ENCODE data around the gene PAK4. TPM values are rescaled to one million over a fixed set of nuclear protein-coding genes. Genes with fewer than 3 reads are reported as not detected.
"Not testable (repeated sequence)": the region's sequence is repeated elsewhere in the genome, so short reads cannot be mapped to it uniquely, and the experiment has no call there.

Gene PAK4
- total RNA-seq, 1 donor from 2014 or later: 1.9 TPM

DNA sequence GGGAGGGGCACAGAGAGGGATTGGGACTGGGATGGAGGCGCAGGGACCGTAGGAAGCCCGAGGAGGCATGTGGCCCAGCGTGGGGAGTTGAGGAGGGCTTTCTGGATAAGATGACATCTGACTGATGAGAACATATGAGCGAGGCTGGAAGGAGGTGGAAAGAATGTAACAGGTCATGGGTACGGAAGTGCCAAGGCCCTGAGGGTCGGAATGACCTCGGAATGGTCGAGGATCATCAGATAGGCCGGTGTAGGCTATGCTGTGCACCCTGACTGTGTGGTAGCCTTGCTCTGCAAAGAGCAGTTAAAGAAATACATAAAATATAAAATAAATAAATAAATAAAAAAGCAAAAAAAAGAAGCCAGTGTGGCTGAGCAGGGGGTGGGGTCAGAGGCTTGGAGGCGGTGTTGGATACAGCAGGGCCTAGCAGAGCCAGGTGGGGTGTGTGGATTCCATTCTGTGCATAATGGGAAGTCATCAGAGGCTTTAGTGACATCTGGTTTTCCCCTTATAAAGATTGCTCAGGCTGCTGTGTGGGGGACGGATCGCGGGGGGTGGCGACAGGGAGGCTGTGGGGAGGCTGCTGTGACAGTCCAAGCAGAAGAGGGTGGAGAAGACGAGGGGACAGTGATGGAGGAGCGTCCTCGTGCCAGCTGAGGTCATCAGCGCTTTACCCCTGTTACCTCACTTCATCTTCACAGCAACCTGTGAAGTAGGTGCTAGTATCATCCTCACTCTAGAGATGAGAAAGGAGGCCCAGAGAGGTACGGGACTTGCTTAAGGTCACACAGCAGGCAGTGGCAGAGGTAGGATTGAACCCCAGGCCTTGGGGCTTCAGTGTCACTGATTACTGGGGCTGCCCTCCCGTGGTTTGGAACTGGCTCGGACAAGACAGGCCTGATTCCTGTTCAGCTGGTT, 5.0 kb downstream of the PAK4 start:
- no peak for DNase-seq

DNA sequence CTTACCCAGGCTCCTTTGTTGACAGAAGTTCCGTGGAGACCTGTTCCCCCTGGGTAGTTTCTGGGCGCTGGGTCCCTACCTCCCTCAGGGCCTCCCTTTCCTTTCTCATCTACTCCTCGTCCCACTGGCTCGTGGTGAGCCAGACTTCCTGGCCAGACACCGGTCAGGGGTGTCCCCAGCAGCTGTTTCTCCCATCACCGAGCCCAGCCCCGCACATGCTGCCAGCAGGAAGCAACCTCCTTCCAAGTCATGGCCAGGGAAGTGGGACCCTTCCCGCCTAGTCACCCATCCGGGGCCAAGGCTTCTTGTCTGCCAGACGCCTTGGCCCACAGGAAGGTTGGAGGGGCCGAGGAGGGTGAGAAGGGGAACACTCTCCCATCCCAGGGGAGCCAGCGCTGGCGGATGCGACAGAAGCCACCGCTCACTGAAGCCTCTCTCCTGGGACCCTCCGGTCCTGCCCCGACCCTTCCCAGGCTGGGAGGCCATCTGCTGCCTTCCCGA, 5.7 kb downstream of the PAK4 start:
- no peak for DNase-seq

DNA sequence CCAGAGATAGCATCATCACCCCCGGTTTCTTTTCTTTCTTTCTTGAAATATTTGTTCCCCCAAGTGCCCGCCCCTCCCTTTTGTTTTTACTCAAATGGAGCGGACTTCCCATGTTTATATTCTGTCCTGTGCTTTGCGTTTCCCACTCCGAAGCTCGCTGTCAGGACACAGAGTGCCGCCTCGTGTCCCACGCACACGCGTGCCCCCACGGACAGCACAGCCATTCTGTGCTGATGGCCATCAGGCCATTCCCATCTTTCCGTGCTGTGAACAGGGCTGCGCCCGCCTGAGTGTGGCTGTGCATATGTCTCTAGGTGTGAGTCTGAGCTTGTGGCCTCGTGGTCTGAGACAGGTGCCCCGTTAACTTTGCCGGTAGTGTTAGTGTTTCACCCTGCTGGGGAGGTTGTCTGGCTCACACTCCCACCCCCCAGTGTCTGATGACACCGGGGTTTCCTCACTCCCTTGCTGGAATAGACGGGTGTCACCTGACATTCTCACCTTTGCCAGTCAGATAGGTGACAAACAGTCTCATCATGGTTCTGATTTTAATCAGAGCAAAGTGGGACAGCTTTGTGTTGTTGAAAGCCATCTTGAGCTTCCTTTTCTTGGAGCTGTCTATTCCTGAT, 6.9 kb downstream of the PAK4 start:
- no peak for DNase-seq

DNA sequence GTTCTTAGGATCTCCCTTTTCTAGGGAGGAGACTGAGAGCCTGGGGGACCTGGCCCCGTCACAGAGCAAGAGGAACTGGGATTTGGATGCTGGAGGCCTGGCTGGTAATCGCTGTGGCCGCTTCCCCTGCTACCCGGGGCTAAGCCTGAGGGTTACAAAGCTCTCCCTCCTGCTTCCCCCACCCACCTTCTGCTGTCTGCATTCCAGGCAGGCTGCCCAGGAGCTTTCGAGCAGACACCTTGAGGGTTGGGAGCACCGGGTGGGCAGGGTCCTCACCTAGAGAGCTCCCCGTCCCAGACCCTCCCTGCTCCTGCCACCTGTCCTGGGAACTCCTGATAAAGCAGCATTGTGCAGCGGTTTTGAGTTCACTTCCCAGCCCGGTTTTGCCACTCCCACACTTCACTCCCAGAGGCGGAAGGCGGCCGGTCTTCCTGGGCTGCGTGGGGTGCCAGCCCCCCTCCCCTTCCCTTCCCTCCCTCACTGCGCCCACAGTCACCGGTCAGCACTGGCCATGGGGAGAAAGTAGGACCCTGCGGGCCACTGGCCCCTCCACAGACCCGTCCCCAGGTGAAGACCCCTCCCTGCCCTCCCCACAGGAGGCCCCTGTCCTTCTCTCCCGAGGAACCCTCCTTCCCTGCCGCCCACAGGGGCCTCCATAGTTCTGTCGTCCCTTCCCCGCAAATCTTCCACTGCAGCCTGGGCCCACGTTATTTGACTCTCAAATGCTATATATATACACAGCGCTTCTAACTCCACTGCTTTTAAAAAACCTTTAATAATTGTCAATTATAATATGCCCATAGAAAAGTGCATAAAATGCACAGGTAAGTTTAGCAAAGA, 8.1 kb downstream of the PAK4 start:
- no peak for DNase-seq

DNA sequence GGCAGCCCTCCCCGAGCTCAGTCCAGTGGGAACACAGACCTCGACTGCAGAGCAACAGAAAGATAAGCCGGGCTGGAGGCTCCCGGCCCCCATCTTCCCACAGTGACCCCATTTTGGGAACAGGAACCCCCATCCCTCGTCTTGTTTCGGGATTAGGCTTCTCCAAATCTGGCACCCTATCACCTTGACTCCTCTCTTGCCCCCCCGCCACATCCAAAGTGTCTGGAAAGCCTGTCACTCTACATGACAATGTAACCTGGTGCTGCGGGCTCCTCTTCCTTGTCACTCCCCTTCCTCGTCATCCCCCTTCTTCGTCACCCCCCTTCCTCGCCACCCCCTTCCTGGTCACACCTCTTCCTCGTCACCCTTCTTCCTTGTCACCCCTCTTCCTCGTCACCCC, 10.1 kb downstream of the PAK4 start:
- no peak for DNase-seq

DNA sequence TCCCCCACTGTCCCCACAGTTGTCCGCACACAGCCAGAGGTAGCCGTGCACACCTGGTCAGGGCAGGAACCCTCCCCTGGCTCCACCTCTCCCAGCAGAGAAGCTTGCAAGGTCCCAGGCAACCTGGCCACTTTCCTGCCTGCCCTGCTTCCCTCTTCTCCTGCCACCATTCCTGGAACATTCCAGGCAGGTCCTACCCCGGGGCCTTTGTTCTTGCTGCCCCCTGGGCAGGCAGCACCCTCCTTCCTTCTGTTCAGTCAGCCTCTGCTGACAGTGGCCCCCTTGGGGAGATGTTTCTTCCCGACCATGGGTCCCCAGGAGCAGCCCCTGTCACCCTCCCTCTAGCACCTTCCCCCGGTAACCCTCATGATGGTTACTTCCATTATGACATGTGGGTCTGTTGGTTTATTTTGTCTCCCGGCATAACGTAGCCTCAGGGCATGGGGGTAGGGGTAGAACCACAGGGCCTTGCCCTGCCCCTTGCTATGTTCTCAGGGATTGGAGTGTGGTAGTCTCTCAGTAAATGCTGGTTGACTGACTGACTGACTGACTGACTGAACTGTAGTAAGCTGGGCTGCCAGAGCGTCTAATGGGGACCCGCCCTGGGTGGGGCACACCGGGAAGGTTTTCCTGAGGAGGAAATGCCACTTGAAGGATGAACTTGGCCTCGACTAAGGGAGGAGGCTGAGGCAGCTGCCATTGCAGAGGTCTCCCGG, 10.8 kb downstream of the PAK4 start:
- DNase-seq: no peak

DNA sequence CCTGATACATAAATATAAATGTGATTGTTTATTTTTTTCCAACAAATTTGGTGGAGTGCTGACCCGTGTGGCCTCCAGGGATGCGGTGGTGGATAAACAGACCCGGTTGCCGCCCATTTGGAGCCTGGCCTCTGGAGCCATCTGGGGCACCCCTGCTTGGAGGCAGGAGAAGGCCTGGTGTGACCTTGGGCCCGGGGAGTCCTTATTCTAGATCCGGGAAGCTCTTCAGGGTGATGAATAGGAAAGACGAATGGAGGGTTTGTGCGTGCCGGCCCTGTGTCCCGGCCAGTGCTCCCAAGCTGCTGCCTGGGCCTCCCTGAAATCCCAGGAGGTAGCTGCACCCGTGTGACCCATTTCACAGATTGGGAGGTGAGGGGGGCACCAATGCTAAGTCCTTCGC, 11.5 kb downstream of the PAK4 start:
- DNase-seq: no peak

DNA sequence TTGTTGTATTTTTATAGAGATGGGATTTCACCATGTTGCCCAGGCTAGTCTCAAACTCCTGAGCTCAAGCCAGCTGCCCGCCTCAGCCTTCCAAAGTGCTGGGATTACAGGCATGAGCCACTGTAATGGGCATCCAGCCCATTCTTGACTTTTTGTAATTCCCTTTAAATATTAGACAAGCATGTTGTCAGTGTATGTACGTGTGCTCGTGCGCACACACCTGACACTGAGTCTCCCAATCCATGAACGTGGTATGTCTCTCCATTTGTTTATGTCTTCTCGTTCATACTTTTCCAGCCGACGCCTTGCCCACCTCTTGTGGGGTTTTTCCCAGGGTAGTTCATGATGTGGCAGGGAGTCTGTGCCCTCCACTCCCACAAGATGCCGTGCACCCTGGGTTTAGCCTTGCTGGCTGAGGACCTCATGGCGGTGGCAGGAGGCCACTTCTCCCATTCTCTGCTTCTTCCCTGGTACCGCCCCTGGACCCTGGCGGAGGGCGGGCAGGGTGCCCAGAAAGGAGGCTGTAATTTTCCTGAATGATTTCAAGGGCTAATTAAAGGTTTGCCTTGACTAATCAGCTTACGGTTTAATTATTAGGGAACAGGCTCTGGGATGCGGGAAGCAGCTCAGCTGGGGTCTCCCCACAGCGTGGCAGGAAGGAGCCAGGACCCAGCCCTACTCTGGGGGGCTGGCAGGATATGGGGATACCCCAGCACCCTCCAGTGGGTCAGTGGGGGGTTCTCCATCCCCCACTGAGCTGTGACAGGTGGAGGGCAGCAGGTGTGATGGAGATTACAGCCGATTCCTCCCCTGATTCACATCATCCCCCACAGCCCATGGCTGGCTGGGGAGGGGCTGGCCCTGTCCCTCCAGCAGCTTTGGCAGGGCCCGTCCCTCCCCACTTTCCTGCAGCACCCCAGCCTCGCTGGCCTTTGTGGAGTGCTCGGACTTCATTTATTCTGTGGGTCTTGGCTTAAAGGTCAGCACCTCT, 12.9 kb downstream of the PAK4 start:
- no peak for DNase-seq

DNA sequence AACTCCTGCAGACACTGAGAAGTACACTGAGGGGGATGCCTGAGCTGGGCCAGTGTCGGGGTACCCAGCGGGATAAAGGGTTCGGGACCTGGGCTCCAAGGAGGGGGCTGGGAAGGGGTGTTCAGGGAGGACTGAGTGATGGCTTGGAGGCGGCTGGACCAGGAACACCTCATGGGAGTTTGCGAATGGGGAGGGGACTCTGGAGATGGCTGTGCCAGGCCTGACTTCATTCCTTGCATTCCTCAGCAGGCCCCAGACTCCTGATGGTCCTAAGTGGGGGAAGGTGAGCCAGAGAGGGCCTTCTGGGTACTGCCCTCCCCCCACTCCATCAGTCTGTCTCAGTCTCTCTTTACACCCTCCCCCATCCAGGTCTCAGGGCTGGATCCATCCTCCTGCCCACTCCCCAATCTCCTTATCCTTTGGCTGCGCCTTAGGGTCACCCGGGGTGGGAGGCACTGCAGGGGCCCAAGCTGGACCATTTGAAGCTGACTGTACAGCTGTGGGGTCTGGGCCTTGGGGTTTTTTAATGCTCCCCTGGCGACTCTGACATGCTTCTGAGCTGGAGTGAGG, 13.8 kb downstream of the PAK4 start:
- no peak for DNase-seq

DNA sequence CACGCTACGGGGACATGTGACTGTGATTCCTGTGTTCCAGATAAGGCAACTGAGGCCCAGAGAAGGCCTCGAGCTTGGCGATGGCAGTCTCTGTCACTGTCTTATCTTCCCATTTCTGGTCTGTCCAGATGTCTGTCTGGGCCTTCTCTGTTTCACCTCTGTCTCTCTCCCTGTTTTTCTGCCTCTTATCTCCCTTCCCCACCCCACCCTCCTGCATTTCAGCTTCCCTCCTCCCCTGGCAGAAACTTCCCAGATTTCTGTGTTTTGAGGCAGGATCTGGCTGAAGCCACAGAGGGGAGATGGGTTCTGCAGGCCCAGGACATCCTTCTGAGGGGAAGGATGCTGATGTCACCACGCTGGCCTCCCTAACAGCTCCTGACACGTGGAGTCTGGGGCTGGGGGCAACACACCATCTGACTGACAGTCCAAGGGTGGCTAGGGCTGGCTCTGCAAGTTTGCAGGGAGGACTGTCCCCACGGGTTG, 14.4 kb downstream of the PAK4 start:
- DNase-seq: no peak

DNA sequence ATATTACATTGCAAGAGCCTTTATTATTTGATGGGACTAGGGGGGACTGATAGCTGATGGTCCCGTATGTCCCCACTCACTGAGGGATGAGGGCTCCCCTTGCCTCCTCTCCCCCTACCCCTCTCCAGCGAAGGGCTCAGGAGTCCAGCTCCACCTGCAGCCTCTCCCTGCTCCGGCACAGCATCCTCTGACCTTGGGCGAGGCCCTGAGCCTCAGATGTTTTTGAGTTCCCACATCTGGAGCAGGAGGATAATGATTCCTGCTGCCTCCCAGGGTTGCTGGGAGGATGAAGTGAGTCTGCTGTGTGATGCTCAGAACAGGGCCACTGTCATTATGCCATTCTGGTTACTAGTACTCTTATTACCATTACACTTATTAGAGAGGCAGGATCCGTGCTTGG, 15.0 kb downstream of the PAK4 start:
- DNase-seq: no peak

DNA sequence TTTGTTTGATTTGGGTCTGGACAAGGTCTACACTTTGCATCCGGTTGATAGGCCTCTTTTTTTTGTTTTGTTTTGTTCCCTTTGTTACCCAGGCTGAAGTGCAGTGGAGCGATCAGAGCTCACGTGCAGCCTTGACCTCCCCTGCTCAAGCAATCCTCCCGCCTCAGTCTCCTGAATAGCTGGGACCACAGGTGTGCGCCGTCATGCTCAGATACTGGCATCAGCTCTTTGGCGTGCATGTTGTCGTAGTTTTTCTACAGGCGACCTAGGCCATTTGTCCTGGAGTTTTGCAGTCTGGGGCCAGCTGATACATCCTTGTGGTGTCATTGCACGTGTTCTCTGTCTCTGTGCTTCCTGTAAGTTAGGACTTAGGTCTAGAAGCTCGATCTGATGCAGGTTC, 16.3 kb downstream of the PAK4 start:
- DNase-seq: no peak

DNA sequence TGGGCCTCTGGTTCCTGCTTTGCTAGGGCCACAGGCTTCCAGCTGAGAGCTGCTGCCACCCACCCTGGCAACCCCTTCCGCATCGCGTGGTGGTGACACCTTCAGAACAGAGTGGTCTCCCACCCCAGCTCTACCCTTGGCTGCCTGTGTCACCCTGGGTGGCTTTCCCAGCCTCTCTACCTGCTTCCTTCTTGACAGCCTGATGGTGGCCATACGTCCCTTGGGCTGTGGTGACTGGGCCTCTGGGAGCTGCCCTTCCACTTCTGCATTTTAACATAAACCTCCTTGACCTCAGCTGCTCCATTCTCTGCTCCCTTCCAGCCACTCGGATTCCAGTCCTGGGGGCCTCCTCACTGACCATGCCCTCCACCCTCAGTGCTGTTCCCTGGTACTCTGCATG, 17.0 kb downstream of the PAK4 start:
- no peak for DNase-seq

DNA sequence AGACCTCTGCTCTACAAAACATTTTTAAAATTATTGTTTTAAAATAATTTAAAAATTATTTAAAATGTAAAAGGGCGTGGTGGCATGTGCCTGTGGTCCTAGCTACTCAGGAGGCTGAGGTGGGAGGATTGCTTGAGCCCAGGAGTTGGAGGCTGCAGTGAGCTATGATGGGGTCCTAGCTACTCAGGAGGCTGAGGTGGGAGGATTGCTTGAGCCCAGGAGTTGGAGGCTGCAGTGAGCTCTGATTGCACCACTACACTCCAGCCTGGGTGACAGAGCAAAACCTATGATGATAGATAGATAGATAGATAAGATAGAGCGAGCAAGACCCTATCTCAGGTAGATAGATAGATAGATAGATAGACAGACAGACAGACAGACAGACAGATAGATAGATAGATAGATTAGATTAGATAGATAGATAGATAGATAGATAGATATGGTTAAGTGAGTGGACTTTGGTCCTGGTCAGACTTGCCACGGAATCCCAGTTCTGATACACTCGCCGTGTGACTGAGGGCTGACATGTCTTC, 18.2 kb downstream of the PAK4 start:
- DNase-seq: not testable (repeated sequence)

DNA sequence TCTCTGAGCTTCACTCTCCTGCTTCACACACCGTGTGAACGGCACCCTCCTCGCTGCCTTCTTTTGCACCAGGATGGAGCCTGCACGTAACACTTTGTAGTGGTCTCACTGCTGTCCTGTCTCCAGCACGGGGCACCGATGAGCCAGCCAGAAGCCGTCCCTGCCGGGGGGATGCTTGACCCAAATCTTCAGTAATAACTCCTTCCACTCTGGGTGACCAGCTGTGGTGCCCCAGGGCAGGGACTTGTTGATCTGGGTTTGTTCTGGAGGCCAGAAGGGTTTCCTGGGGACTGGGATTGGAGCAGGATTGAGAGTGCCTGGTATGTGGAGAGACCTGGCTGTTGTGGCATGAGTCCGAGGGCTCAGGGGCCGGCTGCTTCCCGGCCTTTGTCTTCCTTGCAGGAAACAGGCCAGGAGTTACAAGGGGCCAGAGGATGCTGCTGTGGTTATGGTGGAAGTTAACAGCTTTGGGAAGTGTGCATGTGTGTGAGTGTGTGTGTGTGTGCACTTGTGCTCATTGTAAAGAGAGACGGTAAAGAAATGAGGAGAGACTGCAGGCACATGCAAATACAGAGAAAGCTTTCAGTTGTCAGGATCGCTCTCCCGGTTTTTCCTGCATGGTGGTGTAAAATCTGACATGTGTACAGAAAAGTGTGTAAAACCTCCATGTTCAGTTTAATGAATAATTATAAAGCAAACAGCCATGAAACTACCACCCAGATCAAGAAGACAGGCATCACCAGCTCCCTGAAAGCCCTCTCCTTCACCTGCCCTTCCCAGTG, 18.9 kb downstream of the PAK4 start:
- no peak for DNase-seq

DNA sequence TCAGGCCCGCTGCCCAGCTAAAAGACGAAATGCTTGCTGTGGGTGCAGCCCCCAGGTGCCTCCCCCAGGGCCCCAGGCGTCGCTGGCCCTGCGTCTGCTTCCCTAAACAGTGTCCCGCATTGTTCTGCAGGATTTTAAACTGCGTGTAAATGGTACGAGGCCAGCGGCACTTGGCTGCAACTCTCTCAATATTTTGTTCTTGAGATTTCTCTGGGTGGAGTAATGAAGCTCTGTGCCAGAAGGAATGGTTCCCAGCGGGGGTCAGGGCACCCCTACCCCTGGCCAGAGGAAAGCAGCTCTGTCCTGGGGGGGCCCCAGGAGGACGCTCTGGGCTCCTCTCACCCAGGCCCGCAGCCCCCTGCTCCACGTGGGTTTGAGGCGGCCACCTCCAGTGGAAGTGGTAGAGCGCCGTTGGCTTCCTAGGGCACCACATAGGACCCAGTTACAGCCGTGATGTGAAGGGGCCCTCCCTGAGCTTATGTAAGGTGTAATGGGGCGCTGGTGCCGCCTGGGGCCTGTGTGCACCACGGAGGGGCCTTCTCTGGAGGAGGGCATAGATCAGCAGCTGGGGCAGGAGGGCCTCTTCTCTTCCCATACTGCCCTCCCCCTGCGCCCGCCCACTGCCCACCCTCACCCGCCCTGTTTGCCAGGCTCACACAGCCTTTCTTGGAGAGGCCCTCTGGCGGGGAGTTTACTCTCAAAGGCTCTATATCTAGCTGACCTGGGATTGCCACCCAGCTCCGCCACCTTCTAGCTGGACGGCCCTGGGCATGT, 19.8 kb downstream of the PAK4 start:
- DNase-seq: no peak

DNA sequence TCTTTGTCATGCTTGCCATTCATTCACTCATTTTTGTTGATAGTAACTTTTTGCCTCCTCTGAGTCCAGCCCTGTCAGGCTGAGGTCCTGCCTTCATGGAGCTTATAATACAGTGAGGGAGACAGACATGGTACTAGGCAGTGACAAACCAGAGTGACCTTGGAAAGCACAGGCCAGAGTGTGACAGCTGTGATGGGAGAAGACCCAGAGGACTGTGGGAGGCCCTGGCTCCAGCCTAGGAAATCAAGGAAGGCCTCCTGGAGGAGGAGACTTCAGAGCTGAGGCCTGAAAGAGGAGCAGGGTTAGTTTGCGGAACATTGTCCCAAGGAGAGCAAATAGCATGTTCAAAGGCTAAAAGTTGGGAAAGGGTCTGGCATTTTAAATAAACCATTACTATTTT, 20.5 kb downstream of the PAK4 start:
- no peak for DNase-seq

DNA sequence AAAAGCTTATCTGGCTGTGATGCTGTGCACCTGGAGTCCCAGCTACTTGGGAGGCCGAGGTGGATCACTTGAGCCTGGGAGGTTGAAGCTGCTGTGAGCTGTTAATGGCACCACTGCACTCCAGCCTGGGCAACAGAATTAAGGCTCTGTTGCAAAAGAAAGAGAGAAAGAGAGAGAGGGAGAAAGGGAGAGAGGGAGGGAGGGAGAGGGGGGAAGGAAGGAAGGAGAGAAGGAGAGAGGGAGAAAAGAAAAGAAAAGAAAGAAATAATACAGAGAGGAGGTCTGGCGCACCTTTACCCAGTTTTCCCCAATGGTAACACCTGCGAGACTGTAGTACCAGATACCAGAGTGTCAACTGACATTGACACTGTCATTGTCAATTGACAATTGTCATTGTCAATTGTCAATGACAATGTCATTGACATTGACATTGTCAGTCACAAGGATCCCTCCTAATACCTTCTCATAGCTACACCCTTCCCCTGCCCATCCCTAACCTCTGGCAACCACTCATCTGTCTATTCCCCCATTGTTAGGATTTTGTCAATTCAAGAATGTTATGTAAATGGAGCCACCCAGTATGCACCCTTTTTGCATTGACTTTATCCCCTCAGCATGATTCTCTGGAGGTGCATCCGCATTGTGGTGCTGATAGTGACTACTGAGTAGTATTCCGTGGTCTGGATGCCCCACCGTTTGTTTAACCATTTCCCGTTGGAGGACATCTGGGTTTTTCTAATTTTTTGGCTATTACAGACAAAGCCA, 21.3 kb downstream of the PAK4 start:
- DNase-seq: no peak
